Mucosa of descending colon (tissue), 3 donors: ENCODE data around the gene DENND1A. TPM values are rescaled to one million over a fixed set of nuclear protein-coding genes. Genes with fewer than 3 reads are reported as not detected.

Source experiments
- ATAC-seq: fragments of 200-7000 bp; cut with Tn5 transposase; one replicate; pipeline ENCODE4 v1.9.1; 2020; ENCODE audit warnings: mild to moderate bottlenecking, moderate library complexity
- DNase-seq, 3 donors: peaks; one replicate each; pipeline ENCODE4 v3.0.0-alpha.2; 2020
- H3K36me3 ChIP-seq: fragments of 200-600 bp; one replicate; pipeline ENCODE4 v1.8.0; 2021; ENCODE audit warnings: low read depth, mild to moderate bottlenecking
- H3K4me1 ChIP-seq: fragments of 200-600 bp; one replicate; pipeline ENCODE4 v1.8.0; 2021; ENCODE audit warnings: low read depth, mild to moderate bottlenecking
- H3K4me3 ChIP-seq: fragments of 200-600 bp; one replicate; pipeline ENCODE4 v1.8.0; 2021; ENCODE audit warnings: mild to moderate bottlenecking
- H3K9me3 ChIP-seq: fragments of 200-600 bp; one replicate; pipeline ENCODE4 v1.8.0; 2021; ENCODE audit warnings: mild to moderate bottlenecking
- CTCF ChIP-seq: fragments of 200-600 bp; IDR thresholded peaks from one replicate; pipeline ENCODE4 v1.8.0; 2022; ENCODE audit warnings: antibody characterized with exemption, mild to moderate bottlenecking
- intact Hi-C, 2 donors: fragments of 100-400 bp; cut with DNase I in 1 of 2; cut with micrococcal nuclease in 1 of 2; formaldehyde crosslinking; loops; one replicate each; pipeline versions ENCODE4 v1.11.0 to v1.11.1; 2022; cut with DNase I, micrococcal nuclease
- total RNA-seq, 3 donors: library from RNA; stranded (reverse); fragmentation: NEBNext Ultra II Directional in 2 of 3; extraction: Animal tissue kit (Norgen Biotek cat#: 25700) in 2 of 3; gene quantifications; one replicate each; pipeline versions ENCODE4 v1.2.1 to v1.2.4, GENCODE V29; 2021 to 2023
- donor health status: DM: no; HTN: no; CAD: no; lungs with moderate emphysema.
- donor health status: DM: no; HTN: no; CAD: no.
- donor health status: DM: no; HTN: yes; CAD: no.

The DENND1A gene
- total RNA-seq, 3 donors from 2014 or later, result 32.8 to 50.0 (median 35.1) TPM

- H3K9me3 ChIP-seq, result no peaks in the 10 kb centered on the region
- H3K4me3 ChIP-seq, result no peak overlapping the region
- no peaks in the 10 kb centered on the region for H3K4me1 ChIP-seq
- no peaks in the 10 kb centered on the region for H3K36me3 ChIP-seq
- ATAC-seq, result no peak
- no peak for TF ChIP-seq CTCF
- intact Hi-C loops, result no loop called here
- no peak for DNase-seq
These were observed 31.0 kb upstream of the DENND1A start for GRCh38 chr9:123960965-123961364.

GRCh38 chr9:123960366-123960765 is 30.4 kb upstream of the DENND1A start:
- Histone ChIP-seq H3K4me3 (no peak overlapping the region), H3K36me3 (no peaks in the 10 kb centered on the region), H3K4me1 (no peaks in the 10 kb centered on the region), H3K9me3 (no peaks in the 10 kb centered on the region)
- intact Hi-C loops, result no loop called here
- DNase-seq, result no peak
- no peak for ATAC-seq
- no peak for TF ChIP-seq CTCF

- Histone ChIP-seq H3K36me3 (no peaks in the 10 kb centered on the region), H3K9me3 (no peaks in the 10 kb centered on the region), H3K4me3 (no peak overlapping the region), H3K4me1 (no peaks in the 10 kb centered on the region)
- no peak for ATAC-seq
- intact Hi-C loops, result no loop called here
- TF ChIP-seq CTCF, result no peak
- DNase-seq, result no peak
These were observed 29.9 kb upstream of the DENND1A start for GRCh38 chr9:123959787-123960186.

GRCh38 chr9:123957731-123958130 is 27.8 kb upstream of the DENND1A start:
- ATAC-seq (no peak), DNase-seq (no peak)
- Histone ChIP-seq H3K36me3 (no peaks in the 10 kb centered on the region), H3K9me3 (no peaks in the 10 kb centered on the region), H3K4me1 (no peaks in the 10 kb centered on the region), H3K4me3 (no peak overlapping the region)
- no peak for TF ChIP-seq CTCF
- intact Hi-C loops, result no loop called here

GRCh38 chr9:123957168-123957721 is 27.3 kb upstream of the DENND1A start:
- H3K4me1 ChIP-seq, result no peaks in the 10 kb centered on the region
- DNase-seq (no peak), ATAC-seq (no peak)
- no peaks in the 10 kb centered on the region for H3K36me3 ChIP-seq
- intact Hi-C loops, result no loop called here
- H3K9me3 ChIP-seq, result no peaks in the 10 kb centered on the region
- TF ChIP-seq CTCF, result no peak
- H3K4me3 ChIP-seq, result no peak overlapping the region

GRCh38 chr9:123955637-123956036 is 25.7 kb upstream of the DENND1A start:
- Histone ChIP-seq H3K4me1 (no peaks in the 10 kb centered on the region), H3K36me3 (no peaks in the 10 kb centered on the region), H3K9me3 (no peaks in the 10 kb centered on the region), H3K4me3 (no peak overlapping the region)
- no peak for DNase-seq
- no peak for TF ChIP-seq CTCF
- no peak for ATAC-seq
- intact Hi-C loops, result no loop called here
